Neural cell (in vitro differentiated cells): ENCODE measurements around the gene CTSH. TPM values are rescaled to one million over a fixed set of nuclear protein-coding genes. Genes with fewer than 3 reads are reported as not detected.

Source experiments
- H2AFZ ChIP-seq: fragments of 200-600, 300-800 bp; sonication (generic), shearing (Covaris generic); 2 replicates; pipeline ENCODE4 v1.6.0; 2014; ENCODE audit warnings: low read depth, mild to moderate bottlenecking, antibody characterized with exemption, low read length, moderate library complexity
- H3F3A ChIP-seq: fragments of 200-600 bp; shearing (Covaris generic); 2 replicates; pipeline ENCODE4 v1.6.1; 2016; ENCODE audit warnings: mild to moderate bottlenecking, moderate library complexity, mixed read lengths, antibody characterized with exemption, low read length; ENCODE audit not compliant: insufficient read depth, poor library complexity, severe bottlenecking
- H3K27ac ChIP-seq: fragments of 200-600, 300-800 bp; sonication (generic), shearing (Covaris generic); 2 replicates; pipeline ENCODE4 v1.5.1; 2014; ENCODE audit warnings: mild to moderate bottlenecking, low read length, moderate library complexity
- H3K27me3 ChIP-seq: fragments of 300-800, 200-600 bp; sonication (generic), shearing (Covaris generic); 2 replicates; pipeline ENCODE4 v1.6.0; 2014; ENCODE audit warnings: mild to moderate bottlenecking, low read depth, low read length, moderate library complexity; ENCODE audit not compliant: insufficient read depth
- H3K36me3 ChIP-seq: fragments of 300-800, 200-600 bp; sonication (generic), shearing (Covaris generic); 2 replicates; pipeline ENCODE4 v1.5.1; 2014; ENCODE audit warnings: mild to moderate bottlenecking, antibody characterized with exemption, low read length, moderate library complexity; ENCODE audit not compliant: insufficient read depth
- H3K4me2 ChIP-seq: fragments of 300-800, 200-600 bp; sonication (generic), shearing (Covaris generic); 2 replicates; pipeline ENCODE4 v1.6.0; 2014; ENCODE audit warnings: mild to moderate bottlenecking, low read length
- H3K4me3 ChIP-seq: fragments of 300-800, 200-600 bp; sonication (generic), shearing (Covaris generic); 2 replicates; pipeline ENCODE4 v1.5.1; 2014; ENCODE audit warnings: mild to moderate bottlenecking, low read length, moderate library complexity
- H3K79me2 ChIP-seq: fragments of 200-600 bp; shearing (Covaris generic); replicated peaks from 2 replicates; pipeline ENCODE4 v1.6.0; 2014; ENCODE audit warnings: mild to moderate bottlenecking, low read length, moderate library complexity; ENCODE audit not compliant: insufficient read depth
- H3K9ac ChIP-seq: fragments of 300-800, 200-600 bp; sonication (generic), shearing (Covaris generic); 2 replicates; pipeline ENCODE4 v1.6.1; 2016; ENCODE audit warnings: mild to moderate bottlenecking, low read length, mixed read lengths
- H3K9me2 ChIP-seq: fragments of 200-600 bp; shearing (Covaris generic); 2 replicates; pipeline ENCODE4 v1.6.1; 2016; ENCODE audit warnings: mild to moderate bottlenecking, low read length, mixed read lengths; ENCODE audit not compliant: insufficient read depth
- H3K9me3 ChIP-seq: fragments of 200-600, 300-800 bp; sonication (generic), shearing (Covaris generic); 2 replicates; pipeline ENCODE4 v1.6.1; 2016; ENCODE audit warnings: mild to moderate bottlenecking, mixed run types, low read length, moderate library complexity, mixed read lengths
- H4K20me1 ChIP-seq: fragments of 200-600 bp; shearing (Covaris generic); 2 replicates; pipeline ENCODE4 v1.6.1; 2016; ENCODE audit warnings: mild to moderate bottlenecking, mixed run types; ENCODE audit not compliant: insufficient read depth
- CTCF ChIP-seq: fragments of 450-650 bp; IDR thresholded peaks from 2 replicates; pipeline ENCODE4 v1.5.1; 2014; ENCODE audit warnings: antibody characterized with exemption, mild to moderate bottlenecking, moderate library complexity; ENCODE audit not compliant: poor library complexity, severe bottlenecking
- EP300 ChIP-seq: fragments of 450-650 bp; conservative IDR thresholded peaks from 2 replicates; pipeline ENCODE4 v1.6.1; 2014; ENCODE audit warnings: antibody characterized with exemption, mild to moderate bottlenecking, moderate library complexity; ENCODE audit not compliant: poor library complexity, severe bottlenecking
- EZH2 ChIP-seq: fragments of 200-600, 300-800 bp; shearing (Covaris generic), sonication (generic); IDR thresholded peaks from 2 replicates; pipeline ENCODE4 v1.6.1; 2014; ENCODE audit warnings: antibody characterized with exemption, low read length, borderline replicate concordance, mild to moderate bottlenecking; ENCODE audit not compliant: insufficient read depth, poor library complexity, severe bottlenecking
- MXI1 ChIP-seq: fragments of 450-650 bp; conservative IDR thresholded peaks from 2 replicates; pipeline ENCODE4 v1.6.1; 2014; ENCODE audit warnings: antibody characterized with exemption, mild to moderate bottlenecking; ENCODE audit not compliant: poor library complexity, severe bottlenecking
- POLR2AphosphoS5 ChIP-seq: IDR thresholded peaks from 2 replicates; pipeline ENCODE4 v1.6.1; 2012
- RAD21 ChIP-seq: fragments of 450-650 bp; conservative IDR thresholded peaks from 2 replicates; pipeline ENCODE4 v1.6.1; 2014; ENCODE audit warnings: antibody characterized with exemption, mild to moderate bottlenecking, moderate library complexity
- SMC3 ChIP-seq: fragments of 450-650 bp; conservative IDR thresholded peaks from 2 replicates; pipeline ENCODE4 v1.6.1; 2014; ENCODE audit warnings: antibody characterized with exemption, mild to moderate bottlenecking, moderate library complexity; ENCODE audit not compliant: poor library complexity
- TAF1 ChIP-seq: IDR thresholded peaks from 2 replicates; pipeline ENCODE4 v1.6.1; 2012; ENCODE audit warnings: low read depth
- polyA plus RNA-seq: library from polyadenylated mRNA; depleted of rRNA; stranded (reverse); fragments of >200 nt; gene quantifications from 2 replicates; pipeline ENCODE4 v1.2.3, GENCODE V29; 2014
- TF ChIP-seq, protein P1 (sequence below): IDR thresholded peaks from 2 replicates; pipeline ENCODE4 v1.6.1; 2012; ENCODE audit warnings: borderline replicate concordance

Gene CTSH
- polyA plus RNA-seq, 1 donor from 2014 or later = 3.3 TPM

- H3K4me3 ChIP-seq = no peak overlapping the region
- no peaks in the 10 kb centered on the region for H3K79me2 ChIP-seq
- no peaks in the 10 kb centered on the region for H3K36me3 ChIP-seq
- no peaks in the 10 kb centered on the region for H3F3A ChIP-seq
- TF ChIP-seq CTCF = no peak
- no peak for TF ChIP-seq EZH2
- TF ChIP-seq RAD21 = no peak
- TF ChIP-seq SMC3 = no peak
- TF ChIP-seq EP300 = no peak
- TF ChIP-seq TAF1 = no peak
- TF ChIP-seq MXI1 = no peak
- TF ChIP-seq POLR2AphosphoS5 = no peak
- TF ChIP-seq, protein P1, sequence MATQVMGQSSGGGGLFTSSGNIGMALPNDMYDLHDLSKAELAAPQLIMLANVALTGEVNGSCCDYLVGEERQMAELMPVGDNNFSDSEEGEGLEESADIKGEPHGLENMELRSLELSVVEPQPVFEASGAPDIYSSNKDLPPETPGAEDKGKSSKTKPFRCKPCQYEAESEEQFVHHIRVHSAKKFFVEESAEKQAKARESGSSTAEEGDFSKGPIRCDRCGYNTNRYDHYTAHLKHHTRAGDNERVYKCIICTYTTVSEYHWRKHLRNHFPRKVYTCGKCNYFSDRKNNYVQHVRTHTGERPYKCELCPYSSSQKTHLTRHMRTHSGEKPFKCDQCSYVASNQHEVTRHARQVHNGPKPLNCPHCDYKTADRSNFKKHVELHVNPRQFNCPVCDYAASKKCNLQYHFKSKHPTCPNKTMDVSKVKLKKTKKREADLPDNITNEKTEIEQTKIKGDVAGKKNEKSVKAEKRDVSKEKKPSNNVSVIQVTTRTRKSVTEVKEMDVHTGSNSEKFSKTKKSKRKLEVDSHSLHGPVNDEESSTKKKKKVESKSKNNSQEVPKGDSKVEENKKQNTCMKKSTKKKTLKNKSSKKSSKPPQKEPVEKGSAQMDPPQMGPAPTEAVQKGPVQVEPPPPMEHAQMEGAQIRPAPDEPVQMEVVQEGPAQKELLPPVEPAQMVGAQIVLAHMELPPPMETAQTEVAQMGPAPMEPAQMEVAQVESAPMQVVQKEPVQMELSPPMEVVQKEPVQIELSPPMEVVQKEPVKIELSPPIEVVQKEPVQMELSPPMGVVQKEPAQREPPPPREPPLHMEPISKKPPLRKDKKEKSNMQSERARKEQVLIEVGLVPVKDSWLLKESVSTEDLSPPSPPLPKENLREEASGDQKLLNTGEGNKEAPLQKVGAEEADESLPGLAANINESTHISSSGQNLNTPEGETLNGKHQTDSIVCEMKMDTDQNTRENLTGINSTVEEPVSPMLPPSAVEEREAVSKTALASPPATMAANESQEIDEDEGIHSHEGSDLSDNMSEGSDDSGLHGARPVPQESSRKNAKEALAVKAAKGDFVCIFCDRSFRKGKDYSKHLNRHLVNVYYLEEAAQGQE = no peak
- H3K4me2 ChIP-seq = no peak overlapping the region
- H3K27me3 ChIP-seq = no peaks in the 10 kb centered on the region
- no peak overlapping the region for H3K27ac ChIP-seq
- no peak overlapping the region for H2AFZ ChIP-seq
- no peaks in the 10 kb centered on the region for H3K9me3 ChIP-seq
- H3K9ac ChIP-seq = no peak overlapping the region
- no peaks in the 10 kb centered on the region for H3K9me2 ChIP-seq
- H4K20me1 ChIP-seq = no peaks in the 10 kb centered on the region
Observed at GRCh38 chr15:78921517-78921916, 23.3 kb downstream of the CTSH start.

DNA sequence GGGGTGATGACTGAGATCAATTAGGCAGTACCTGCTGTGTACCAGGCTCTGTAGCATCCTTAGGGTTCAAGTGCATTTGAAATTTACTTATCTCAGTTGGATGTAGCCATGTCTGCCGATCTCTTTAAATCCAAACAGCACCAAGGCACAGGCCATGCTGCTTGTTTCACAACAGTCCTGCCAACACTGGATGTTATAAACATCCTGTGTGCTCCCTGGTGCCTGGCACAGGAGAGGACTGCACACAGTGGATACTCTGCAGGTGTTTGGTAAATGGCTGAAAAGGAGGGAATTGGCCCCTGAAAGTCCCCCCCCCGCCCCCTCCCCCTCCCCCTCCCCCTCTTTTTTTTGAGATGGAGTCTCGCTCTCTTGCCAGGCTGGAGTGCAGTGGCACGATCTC, 27.0 kb downstream of the CTSH start:
- Histone ChIP-seq H3K36me3 (no peaks in the 10 kb centered on the region), H3K9me3 (no peaks in the 10 kb centered on the region)

More for the DNA sequence above, 27.0 kb downstream of the CTSH start:
- no peak overlapping the region for H3K4me2 ChIP-seq
- H3K79me2 ChIP-seq = no peaks in the 10 kb centered on the region
- H3K27ac ChIP-seq = no peak overlapping the region
- no peak overlapping the region for H3K4me3 ChIP-seq
- no peaks in the 10 kb centered on the region for H3F3A ChIP-seq
- H3K9me2 ChIP-seq = no peaks in the 10 kb centered on the region
- no peaks in the 10 kb centered on the region for H4K20me1 ChIP-seq
- H3K27me3 ChIP-seq = no peaks in the 10 kb centered on the region
- H3K9ac ChIP-seq = no peak overlapping the region
- no peak overlapping the region for H2AFZ ChIP-seq
- TF ChIP-seq, protein P1 = no peak
- TF ChIP-seq EP300 = no peak
- no peak for TF ChIP-seq TAF1
- no peak for TF ChIP-seq MXI1
- no peak for TF ChIP-seq SMC3
- no peak for TF ChIP-seq EZH2
- TF ChIP-seq POLR2AphosphoS5 = no peak
- no peak for TF ChIP-seq RAD21
- no peak for TF ChIP-seq CTCF
